CD4-positive, alpha-beta T cell treated with Interferon gamma for 1 hour (primary cell): ENCODE data around the gene KIAA2012.
"Not testable (repeated sequence)": the region's sequence is repeated elsewhere in the genome, so short reads cannot be mapped to it uniquely, and the experiment has no call there.

ENCODE experiments used
- DNase-seq: peaks from one replicate; pipeline ENCODE4 v3.0.0-alpha.2; 2020

The KIAA2012 gene

DNA sequence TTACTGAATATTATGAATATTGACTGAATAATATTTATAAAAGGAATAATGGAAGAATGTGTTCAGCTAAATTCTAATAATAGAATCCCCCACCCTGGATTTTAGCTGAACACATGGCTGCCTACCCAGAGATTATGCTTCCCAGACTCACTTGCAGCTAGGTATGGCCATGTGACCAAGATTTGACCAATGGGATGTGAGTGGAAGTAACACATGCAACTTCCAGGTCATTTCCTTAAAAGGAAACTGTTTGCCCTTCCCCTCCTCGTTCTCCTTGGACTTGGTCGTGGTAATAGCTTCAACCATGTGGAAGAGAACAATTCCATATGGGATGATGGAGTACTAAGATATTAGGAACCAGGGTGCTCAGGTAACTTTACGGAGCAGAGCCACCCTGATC is 47.8 kb downstream of the KIAA2012 start:
- DNase-seq: no peak

DNA sequence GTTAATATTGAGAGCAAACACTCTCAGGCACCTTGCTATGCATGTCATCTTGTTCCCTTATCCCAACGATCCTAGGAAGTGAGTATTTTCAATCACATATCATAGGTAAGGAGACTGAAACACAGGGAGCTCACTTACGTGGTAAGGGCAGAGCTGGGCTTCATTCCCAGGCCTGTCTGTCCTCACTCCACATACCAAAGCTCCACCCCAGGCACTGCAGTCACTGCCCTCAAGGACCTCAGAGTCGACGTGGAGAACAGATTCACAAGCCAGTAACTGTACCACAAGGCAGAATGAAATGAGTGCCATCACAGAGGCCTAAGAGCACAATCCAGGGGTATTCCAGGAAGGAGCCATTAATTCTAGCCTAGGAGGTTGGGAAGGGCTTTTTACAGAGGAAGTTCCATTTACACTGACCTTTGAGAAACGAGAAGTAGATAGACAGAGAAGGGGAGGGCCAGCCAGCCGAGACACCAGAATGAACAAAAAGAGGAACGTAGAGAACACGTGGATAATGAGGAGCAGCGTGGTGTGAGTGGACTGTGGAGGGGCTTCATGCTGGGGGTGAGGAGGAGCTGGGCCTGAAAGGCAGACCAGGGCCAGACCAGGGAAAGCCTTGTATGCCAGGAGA is 48.6 kb downstream of the KIAA2012 start:
- peak; percentile 10 for DNase-seq

DNA sequence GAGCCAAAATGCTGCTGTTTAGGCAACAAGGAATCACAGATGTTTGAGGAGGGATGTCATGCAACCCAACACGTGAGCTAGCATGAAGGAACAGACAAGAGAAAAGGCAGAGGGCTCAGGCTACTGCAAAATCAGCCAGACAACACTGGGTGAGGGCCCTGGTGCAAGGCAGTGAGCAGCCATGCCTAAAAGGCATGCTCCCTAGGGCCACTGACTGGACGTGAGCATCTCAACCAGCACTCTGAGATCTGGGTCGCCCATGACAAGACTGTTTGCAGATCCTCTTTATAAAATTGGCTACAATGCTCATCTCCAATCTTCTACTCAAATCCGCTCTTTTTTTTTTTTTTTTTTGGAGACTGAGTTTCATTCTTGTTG is 49.1 kb downstream of the KIAA2012 start:
- no peak for DNase-seq

DNA sequence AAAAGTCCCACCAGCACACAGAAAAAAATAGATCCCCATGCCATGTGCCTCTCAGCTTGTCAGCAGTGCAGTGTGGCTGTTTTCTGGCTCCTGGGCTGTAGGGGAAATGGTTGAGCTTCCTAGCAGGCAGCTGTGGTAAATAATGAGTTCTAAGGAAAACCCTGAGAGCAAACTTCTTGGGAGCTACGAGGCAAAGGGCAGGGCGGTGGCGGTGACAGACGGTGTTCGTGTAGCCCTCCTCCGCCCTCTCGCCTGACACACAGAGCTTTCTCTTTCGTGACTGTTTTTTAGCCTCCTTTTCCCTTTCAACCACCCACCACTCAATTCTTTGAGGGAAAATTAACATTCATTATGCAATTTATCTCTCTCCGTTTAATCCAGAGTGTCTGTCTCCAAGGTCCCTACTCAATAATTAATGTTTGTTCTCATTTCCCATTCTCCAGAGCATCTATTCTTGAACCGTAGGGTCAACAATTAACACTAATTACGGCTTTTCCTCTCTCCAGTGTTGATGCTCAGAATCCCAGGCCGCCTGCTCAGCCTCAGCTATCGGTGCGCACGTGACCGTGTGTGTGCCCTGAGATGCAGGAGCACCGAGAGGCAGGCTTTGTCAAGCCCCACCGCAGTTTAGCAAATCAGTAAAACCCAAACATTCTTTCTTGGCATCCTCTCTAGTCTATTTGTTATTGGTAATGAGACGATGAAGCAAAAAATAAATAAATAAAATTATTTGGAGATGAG is 50.1 kb downstream of the KIAA2012 start:
- DNase-seq: no peak

DNA sequence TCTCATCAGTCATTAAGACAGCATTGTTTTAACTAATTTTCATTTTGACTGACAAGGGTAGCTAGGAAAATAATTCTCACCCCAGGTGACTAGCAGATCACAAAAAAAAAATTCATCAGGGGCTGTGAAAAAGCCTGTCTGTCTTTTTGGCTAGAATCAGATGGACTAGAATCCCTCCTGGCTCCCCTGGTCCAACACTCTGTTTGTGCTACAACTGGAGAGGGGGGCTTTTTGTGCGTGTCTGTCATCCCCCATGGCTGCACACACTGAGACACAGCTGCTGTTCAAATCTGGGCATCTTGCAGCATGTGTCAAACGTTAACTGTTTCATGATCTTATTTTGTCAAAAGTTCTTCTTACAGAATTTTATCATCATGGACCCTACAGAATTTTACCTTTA is 51.2 kb downstream of the KIAA2012 start:
- no peak for DNase-seq

DNA sequence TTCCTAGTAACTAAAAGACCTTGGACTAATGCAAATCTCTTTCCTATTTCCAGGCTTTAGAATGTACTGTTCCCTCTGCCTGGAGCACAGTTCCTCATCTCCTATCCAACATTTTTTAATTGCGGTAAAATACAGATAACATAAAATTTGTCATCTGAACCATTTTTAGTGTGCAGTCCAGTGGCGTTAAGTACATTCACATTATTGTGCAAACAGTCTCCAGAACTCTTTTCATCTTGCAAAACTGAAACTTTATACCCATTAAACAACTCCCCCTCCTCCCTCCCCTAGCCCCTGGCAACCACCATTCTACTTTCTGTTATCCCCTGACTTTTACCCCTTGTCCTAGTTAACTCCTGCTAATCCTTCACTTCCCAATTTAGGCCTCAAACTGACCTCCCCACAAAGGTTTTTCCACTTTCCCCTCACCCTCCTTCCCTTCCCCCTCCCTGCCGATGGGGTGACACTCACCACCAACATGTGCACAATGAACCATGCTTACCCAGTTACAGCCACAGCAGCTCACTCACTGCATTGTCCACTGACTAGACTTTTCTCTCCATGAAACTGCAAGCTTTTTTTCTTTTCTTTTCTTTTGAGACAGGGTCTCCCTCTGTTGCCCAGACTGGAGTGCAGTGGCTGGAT is 54.8 kb downstream of the KIAA2012 start:
- no peak for DNase-seq

DNA sequence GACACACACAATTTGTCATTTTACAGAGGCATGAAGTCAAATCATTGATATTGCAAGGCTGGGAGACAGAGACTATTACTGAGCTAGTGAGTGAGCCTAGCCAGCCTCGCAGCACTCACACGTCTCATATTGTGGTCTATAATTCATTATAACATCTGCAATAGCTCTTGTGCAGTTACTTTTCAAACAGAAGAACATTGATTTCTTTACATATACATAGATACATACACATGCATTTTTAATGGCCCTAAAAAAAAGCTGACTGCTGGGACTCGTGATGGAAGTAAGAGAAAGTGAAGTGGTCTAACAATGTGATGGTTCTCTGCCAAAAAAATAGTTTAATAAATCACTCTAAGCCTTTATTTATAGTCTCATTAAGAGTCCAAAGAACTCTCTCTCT is 56.8 kb downstream of the KIAA2012 start:
- DNase-seq: no peak

DNA sequence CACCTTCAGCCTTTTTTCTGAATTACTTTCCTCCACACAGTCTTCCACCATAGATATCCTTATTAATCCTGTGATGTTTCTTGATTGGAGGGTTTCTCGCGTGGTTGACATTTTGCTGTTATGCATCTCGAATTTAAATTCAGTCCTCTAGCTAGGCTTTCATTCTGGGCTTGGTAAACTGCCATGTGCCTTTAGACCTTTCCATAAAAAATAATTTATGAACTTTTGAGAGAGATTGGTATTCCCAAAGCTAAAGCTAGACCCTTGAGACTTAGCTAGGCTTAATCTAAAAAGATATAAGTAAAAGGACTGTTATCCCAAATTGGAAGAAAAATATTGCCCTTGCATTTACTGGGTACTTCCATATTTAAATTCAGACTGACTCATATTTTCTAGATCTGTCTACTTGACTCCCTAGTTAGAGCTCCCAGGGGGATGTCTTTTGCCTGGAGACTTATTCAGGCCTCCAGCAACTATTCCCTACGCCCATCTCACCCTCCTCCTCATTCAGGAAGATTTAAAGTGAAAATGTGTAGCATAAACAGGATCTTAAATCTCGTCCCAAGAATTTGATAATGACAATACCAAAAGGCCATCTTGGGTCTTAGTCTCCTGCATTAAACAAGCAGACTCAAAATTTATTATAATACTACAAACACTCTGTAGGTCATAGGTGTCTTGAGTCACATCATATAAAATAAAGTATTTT is 60.3 kb downstream of the KIAA2012 start:
- no peak for DNase-seq

DNA sequence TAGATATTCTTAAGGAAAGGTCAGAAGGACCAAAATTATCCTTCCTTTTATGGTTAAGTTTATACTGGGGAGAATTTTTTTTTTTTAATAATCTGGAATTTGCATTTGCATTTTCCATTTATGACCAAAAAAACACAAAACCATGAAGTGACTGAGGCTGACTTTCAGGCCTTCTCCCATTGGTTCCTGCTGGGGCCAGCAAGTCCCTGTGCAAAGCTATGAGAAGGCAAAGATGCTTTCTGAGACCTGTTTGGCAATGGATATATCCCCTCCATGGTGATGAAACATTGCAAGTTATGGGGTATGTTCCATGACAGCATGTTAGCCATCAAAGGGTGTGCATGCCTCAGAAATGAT is 60.8 kb downstream of the KIAA2012 start:
- no peak for DNase-seq

DNA sequence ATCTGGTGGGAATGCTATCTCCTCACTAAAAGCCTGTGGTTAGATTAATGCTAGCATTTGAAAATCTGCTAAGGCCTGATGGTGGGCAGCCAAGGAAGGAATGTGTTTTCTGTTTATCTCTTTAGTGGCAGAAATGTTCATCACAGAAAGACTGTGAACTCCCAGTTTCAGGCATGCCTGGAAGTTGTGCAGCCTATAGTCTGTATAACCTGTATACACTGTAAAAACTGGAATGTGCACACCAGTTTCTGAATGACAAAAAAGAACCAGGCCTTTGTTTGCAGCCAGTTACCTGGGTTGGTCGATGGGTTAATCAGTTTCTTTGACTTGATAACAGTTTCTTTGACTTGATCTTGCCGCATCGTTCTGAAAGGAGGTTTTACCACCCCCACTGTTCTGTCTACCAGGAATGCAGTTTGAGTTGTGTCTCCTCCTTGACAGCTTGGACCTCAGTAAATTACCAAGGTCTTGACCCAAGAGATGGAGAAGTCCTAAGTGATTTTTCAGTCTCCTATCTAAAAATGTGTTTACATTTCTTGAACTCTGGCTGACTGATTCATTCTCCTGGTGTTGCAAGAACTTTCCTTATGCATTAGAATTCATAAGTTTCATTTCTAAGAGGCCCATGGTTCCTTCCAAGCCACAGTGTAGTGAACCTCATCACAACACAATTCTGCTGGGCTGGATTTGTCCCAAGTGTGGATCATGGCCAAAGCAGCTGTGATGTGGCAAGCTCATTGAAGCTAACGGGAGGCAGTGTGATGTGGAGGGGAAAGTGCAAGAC is 62.2 kb downstream of the KIAA2012 start:
- no peak for DNase-seq

DNA sequence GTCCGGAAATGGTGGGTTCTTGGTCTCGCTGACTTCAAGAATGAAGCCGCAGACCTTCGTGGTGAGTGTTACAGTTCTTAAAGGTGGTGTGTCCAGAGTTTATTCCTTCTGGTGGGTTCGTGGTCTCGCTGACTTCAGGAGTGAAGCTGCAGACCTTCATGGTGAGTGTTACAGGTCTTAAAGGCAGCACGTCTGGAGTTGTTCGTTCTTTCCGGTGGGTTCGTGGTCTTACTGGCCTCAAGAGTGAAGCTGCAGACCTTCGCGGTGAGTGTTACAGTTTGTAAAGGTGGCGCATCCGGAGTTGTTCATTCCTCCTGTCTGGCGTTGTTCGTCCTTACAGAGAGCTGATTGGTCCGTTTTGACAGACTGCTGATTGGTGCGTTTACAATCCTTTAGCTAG is 63.0 kb downstream of the KIAA2012 start:
- not testable (repeated sequence) for DNase-seq

DNA sequence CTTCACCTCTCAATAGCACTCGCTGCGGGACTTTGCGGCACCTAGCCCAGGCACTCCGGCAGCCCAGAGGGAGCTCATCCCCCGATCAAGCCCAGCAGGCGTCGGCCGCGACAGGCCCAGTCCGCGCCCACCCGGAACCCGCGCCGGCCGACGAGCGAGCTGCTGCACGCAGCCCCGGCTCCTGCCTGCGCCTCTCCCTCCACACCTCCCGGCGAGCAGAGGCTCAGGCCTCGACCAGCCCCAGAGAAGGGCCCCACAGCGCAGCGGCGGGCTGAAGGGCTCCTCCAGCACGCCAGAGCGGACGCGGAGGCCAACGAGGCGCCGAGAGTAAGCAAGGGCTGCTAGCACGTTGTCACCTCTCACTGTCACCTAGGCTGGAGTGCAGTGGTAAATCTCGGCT is 63.5 kb downstream of the KIAA2012 start:
- DNase-seq: no peak

DNA sequence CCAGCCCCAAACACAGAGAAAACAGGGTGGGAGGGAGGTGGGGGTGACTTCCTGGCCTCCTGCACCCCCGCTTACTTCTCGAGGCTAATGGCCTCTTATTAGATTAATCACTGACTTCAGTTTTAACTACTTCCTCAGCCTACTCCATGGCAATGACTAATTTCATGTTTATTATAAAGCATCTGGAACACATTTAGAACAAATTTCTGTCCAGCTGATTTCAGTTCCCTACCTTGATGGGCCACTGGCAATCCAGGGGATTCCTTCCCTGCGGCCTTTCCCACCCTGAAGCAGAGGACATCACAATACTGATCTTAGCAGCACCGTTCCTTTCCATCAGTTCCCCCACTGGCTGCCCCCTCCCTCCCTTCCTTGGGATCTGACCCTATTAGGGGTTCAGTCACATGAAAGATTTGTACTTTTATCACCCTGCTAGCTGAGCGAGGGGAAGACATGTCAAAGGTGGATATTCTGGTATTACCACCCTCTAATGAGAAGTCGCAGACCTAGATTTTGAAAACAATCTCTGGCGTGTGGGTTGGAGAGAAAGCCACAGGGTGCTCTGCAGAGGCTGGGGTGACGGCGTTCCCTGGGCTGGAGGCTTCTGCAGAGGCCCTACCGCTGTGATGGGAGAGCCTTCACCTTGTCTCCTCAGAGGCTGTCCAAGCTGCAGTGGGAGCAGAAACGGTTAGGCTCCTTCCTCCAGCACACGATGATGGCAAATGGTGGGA is 67.6 kb downstream of the KIAA2012 start:
- no peak for DNase-seq

DNA sequence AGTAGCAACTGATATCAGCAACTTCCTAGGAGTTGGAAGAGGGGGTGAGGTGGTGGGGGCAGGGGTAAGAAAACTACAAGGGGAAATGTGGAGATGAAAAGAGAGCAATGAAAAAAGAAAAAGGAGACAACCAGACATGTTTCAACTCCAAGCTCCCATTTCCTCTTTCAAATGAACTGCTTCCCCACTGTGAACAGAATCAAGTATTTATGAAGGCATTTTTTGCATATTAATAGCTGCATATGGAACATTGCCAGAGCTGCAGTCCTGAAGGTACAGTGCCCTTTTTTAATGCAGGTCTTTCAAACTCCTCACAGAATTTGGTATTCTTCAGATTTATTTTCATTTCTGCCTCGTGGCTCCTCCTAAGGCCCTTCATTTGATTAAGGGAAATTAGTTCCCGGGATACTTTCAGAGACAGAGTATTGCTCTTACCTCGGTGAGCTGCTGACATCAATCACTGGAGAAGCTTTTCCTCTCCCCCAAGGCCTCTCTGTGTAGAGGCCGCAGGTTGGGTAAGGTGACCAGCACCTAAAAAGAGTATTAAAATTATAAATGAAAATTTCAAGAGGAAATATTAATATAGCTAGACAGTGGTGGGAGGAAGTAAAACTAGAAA is 68.4 kb downstream of the KIAA2012 start:
- DNase-seq: no peak

DNA sequence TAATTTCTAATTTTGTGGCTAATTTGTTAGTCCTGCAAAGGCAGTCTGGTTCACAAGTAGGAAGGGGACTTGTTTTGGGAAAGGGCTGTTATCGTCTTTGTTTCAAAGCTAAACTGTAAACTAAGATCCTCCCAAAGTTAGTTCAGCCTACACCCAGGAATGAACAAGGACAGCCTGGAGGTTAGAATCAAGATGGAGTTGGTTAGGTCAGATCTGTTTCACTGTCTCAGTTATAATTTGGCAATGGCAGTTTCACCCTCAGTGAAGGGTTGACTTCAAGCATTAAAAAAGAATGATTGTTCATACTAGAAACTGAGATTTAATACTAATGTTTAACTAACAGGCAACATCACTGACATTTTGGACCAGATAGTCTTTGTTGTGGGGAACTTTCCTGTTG is 69.5 kb downstream of the KIAA2012 start:
- DNase-seq: no peak

DNA sequence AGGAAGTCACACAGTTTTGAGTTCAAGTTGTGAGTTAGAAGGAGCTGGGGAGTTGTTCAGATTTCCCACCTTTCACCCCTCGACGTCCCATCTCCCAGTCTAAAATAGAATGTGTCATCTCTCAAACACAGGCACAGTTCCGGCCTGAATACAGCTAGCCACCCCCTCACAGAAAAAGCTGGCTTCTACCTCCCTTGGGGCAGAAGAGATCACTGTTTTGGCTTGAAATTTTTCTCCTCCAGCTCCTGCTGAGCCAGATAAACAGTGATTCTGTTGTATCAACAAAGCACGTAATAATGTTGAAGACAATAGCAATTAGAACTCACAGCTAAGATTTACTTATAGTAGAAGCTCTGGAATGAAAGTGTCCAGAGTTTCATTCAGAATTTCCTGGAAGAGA is 74.7 kb downstream of the KIAA2012 start:
- no peak for DNase-seq

DNA sequence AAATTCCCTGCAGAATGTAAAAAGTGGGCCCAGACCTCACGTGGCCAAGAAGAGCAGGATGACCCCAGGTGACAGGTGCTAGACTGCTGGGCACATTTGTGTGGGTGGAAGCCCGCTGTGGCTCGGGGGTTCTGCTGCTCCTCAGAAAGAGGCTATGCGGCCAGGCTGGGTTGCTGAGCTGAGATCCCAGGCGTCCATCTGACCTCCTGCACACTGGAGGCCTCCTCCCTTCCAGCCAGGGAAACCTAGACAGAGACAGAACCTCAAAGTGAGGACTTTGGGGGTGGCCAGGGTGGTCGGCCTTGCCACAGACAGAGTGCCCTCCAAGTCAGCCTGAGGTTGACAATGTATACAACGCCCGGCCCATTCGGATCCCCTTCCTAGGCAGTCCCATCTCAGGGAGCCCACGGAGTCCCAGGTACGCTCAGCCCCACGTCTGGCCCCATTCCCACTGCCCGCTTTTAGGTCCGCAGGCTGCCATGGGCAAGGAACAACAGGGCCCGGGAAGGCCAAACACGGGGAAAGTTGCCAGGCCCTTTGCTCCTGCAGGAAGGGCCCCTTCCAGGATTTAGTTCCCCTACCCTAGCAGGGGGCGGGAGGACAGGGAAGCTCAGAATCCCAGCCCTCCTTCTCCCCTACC is 75.6 kb downstream of the KIAA2012 start:
- DNase-seq: no peak

DNA sequence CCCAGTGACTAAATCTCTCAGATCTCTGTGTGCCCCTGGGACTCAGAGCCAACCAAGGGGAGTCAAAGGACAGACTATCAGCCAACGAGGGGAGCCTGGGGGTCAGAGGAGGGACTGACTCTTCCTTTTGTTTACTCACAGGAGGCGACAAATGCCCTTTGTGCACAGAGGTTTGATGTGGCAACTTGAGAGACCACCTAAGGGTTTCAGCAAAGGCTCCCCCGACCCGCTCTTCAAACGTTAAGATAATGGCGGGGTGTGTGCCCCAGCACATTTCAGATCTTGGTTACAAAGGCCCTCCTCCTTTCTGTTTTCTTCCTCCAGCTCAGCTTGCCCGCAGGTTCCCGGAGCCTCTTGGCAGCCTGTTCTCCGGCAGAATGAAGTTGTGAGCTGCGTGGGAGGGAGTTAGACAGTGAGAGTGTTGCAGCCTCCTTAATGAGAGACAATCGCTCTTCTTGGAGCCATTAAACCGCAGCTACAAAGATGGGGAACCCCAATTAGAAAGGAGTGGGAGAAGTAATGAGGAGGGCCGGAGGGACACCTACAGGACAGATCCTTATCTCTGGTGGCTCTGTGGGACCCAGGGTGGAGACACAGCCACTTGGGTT is 76.2 kb downstream of the KIAA2012 start:
- DNase-seq: no peak

DNA sequence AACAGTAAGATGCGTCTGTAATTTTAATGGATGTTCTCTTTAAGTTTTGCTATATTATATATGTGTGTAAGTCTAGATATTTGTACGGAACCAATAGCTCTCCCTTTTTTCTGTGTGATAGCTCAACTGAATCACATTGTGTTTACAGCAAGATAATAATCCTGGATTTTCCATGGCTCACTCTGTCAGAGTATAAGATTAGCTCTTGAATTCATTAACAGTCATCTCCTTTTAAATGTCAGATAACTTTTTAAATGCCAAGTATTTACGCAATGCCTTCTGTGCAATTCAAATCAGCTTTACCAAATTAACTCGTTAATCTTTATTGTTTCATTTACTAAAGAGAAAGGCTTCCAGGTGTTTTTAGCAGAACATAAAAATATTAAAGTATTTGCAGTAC is 76.9 kb downstream of the KIAA2012 start:
- no peak for DNase-seq

DNA sequence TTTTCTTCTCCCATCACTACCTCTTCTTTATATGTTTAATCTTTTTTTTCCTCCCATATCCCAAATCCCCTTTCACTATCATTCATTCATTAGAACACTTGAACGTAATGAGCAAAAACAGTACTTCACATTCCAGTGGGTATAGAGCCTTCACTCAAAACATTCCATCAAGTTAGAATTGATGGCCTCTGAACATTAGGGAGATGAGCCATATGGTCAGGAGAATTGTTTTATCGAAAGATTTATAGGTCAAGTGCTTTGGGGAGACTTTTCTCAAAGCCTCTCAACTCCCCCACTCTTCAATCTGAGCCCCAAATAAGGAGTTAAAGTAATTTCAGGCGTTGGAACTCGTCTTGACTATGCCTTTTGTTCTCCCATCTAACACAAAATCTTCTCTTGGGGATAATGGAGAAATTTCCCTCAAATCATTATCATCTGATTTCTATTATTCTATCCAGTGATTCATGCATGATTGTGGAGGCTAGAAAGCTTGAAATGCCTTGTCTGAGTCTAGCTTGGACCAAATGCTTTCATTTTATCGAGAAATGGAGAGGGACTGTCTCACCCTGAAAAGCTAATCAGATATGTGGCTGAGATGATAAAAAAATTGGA is 79.2 kb downstream of the KIAA2012 start:
- DNase-seq: no peak
